NCI-H510A (cell line): ENCODE measurements around the gene MBD3L5.
"Not testable (repeated sequence)": the region's sequence is repeated elsewhere in the genome, so short reads cannot be mapped to it uniquely, and the experiment has no call there.

Source experiments
- DNase-seq: peaks from one replicate; lab custom pipeline; 2025; lab: John Stamatoyannopoulos, UW

Gene MBD3L5

DNA sequence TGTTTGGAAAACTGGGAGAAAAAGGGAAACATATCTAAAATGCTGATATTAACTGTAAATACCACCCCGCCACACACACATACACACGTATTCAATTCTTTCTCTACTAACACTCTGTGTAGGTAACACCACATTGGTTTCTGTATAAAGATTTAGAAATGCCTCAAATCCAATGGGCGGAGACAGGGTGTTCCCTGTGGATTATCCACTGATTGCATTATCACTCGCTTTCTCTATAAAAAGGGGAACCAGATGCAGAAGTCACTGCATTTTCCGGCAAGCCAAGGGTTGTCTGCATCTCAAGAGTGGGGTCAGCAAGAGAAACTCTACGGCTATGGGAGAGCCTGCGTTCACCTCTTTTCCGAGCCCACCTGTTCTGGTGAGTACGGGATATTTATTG lies at the start of gene MBD3L5:
TSS of gene MBD3L5 (plus strand) at position 301 of the 400 bp plus-strand sequence. CDS start at position 335, 34 bp downstream.
- not testable (repeated sequence) for DNase-seq

DNA sequence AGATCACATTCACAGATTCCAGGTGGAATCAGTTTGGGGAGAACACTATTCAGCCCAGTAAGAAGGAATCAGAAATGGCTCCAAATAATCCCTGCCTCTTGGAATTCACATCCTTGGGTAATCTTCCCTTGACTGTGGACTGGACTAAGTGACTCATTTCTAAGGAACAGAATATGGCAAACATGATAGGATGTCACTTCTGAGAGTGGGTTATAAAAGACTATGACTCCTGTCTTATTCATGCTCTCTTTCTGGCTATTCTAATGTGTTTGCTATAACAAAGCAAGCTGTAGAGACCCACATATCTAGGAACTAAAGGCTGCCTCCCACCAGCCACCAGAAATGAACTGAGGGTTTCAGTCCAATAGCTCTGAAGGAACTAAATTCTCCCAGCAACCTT lies 46.9 kb upstream of the MBD3L5 start:
- no peak for DNase-seq

DNA sequence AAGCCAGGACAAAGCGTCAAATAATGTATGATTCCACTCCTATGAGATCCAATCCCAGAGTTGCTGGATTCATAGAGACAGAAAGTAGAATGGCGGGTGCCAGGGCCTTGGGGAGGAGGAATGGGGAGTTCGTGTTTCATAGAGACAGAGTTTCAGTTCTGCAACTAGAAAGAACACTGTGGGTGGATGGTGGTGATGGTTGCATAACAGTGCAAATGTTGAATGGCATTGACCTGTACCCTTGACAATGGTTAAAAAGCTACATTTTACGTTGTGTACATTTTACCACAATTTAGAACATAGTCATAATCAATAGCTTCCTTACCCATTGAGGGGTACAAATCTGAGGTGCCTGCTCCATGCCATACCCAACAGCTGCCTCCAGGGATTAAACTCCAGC lies 42.5 kb upstream of the MBD3L5 start:
- no peak for DNase-seq

DNA sequence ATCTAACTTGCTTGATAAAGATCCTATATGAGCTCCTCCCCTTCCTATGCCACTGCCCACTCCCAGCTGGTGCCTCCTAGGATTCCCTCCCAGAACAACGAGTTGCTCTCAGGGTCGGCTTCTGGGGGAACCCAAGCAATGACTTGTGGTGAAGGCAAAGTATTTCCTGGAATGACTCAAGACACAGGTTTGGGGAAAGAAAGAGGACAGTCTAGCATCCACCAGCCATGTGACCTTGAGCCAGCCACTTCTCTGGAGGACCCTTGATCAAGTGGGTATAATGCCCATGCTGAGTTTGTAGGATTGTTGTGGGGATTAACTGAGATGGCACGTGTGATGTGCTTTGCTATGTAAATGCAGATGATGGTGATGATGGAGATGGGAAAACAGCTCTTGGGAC lies 42.1 kb upstream of the MBD3L5 start:
- no peak for DNase-seq

DNA sequence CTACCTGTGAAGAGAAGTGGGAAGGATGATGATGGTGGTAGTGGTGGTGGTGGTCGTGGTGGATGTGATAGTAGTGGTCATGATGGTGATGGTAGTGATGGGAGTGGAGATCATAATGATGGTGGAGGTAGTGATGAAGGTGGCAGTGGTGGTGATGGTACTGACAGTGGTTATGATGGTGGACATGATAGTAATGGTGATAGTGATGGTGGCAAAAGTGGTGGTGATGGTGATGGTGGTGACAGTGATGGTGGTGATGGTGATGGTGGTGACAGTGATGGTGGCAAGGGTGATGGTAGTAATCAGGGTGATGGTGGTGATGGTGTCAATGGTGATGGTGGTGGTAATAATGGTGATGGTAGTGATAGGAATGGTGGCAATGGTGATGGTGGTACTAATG lies 35.3 kb upstream of the MBD3L5 start:
- no peak for DNase-seq

DNA sequence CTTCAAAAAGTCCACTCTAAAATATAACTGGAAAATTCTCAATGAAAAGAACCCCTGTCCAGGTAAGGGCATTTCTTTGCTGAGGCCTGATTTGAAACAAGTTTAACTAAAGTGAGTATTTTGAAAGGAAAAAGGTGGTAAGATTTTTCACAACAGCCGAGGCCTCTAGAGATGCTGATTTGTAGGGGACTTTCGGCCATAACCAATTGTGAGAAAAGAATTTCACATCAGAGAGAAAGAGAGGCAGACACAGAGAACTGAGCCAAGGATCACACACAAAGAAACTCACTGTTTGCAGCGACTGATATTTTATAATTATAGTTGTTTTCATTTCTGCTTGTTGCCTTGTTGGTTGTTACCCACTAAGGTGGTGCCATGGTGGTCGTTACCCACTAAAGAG lies 33.6 kb upstream of the MBD3L5 start:
- DNase-seq, result no peak

DNA sequence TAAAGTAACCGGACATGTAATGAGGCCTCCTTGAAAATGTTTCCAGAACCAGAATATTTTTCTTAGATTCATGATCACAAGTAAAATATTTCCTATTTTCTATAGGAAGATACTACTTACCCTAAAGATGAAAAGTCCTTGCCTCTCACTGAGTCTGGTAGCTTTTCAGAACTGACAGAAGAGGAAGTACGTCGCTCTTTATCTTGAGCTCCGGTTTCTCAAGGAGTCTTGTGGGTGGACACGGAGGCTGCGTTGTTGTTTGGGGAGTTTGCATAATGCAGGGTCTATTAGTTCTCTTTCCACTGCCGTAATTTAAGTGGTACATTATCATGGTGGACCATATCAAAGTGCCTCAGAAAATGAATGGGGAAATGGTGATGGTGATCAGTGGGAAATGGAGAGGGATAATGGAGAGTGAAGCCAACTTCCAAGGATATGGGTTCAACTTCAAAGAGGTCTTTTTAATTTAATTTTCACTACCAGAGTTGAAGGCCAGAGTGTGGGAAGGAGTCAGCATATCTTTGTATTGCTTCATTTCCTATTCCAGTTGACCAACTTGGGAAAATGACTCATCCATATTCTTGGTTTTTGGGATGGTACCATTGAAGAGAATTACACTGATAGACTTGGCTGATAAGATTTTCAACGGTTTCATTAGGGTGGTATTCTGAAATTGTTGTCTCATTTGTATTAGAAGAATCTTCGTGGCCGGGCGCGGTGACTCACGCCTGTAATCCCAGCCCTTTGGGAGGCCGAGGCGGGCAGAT lies 32.5 kb upstream of the MBD3L5 start:
- no peak for DNase-seq

DNA sequence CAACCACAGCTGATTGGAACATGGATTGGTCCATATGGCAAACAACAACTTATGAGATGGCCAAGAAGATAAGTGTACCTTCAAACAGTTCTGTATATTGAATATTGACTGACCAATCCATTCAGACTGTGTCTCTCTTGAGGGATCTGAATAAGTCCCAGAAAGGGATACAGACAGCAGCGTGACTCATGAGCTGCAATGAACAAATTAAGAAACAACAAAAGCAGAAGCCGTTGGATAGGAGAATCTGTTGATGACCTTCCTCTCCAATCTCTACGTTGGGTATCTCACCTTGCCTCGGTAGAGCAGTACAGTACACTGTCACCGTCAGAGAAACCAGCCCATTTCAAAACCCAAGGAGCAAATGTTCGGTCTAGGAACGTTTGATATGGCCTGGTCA lies 30.4 kb upstream of the MBD3L5 start:
- DNase-seq, result no peak

DNA sequence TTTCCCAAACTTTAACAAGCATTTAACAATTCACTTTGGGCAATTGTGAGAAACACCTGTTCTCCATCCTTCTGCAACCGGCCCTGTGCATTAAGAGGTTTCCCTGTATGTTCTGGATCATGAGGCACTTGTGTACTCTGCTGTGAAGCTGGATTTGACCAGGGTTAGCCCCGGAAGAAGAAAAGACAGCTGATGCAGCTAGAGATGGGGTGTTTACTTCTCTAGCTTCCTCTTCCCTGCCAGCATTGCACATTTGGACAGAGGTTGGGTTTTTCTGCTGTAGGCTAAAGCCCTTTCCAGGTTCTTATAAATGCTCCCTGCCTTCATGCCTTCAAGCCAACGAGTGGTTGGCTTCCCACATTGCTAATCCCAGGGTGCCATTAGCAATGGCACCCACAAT lies 30.0 kb upstream of the MBD3L5 start:
- no peak for DNase-seq

DNA sequence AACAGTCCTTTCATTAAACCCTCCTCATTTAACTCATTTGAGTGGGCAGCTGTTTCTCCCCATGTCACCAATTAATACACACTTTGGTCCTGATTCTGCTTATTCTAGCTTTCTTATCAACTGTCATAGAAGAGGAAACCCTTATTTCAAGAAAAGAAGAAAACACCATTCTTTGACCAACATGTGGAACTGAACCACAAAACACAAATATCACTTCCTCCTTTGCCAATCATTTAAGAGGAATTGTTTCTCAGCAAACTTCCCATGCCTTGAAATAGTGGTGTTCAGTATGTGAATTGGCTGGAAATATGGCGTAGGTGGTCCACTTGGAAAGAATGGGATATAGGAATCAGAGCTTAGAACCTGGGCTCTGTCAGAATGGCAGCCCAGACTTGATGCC lies 29.6 kb upstream of the MBD3L5 start:
- no peak for DNase-seq

DNA sequence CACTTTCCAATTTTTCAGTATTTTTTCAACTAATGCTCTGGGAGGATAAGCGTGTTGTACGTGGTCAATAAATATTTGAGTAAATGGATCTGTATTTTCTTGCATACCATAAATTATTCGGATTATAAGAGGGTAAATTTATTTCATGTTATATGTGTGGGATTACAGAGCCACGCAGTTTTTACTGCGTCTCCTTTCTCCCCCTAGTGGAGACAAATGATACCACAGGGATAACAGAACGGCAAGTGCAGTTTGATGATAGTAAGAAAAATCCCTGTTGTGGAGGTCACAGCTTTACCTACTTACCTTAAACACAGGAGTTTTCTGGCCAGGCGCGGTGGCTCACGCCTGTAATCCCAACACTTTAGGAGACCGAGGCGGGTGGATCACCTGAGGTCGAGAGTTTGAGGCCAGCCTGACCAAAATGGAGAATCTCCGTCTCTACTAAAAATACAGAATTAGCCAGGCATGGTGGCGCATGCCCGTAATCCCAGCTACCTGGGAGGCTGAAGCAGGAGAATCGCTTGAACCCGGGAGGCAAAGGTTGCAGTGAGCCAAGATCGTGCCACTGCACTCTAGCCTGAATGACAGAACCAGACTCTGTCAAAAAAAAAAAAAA lies 26.0 kb upstream of the MBD3L5 start:
- no peak for DNase-seq

DNA sequence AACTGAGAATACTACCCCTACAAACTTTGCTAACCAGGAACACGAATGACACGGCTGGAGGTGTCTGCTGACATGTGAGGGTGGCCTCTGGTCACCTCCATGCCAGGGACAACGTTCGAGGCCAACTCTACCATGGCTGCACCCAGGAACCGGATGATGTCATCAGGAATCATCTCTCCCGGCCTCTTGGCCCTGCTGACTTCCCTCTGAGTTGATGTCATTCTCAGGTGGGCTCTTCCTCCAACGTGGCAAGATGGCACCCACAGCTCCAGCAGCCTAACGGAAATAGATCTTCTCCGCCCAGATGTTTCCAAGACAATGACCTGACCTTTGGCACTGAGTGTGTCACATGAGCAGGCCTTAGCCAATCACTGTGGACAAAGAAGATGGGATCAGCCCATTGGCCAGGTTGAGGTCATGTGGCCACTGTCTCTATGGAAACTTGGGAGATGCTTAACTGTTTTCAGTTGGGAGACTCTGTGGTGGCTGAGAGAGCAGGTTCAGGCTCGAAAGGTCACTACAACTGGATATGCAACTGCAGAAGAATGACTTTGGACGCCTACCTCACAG lies 24.2 kb upstream of the MBD3L5 start:
- no peak for DNase-seq

DNA sequence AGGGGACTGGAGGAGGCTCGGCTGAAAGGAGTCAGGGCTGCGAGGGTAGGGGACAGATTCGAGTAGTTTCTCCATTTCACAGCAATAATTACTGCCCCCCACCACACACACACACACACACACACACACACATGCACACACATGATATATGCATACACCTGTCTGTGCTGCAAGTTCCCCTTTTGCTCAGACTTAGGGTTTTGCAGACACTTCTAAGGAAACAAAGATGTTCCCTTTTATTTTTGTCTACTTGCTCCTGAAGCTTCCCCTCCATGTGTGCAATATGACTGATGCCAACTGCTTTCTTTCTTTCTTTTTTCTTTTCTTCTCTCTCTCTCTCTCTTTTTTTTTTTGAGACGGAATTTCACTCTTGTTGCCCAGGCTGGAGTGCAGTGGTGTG lies 22.5 kb upstream of the MBD3L5 start:
- DNase-seq, result no peak

DNA sequence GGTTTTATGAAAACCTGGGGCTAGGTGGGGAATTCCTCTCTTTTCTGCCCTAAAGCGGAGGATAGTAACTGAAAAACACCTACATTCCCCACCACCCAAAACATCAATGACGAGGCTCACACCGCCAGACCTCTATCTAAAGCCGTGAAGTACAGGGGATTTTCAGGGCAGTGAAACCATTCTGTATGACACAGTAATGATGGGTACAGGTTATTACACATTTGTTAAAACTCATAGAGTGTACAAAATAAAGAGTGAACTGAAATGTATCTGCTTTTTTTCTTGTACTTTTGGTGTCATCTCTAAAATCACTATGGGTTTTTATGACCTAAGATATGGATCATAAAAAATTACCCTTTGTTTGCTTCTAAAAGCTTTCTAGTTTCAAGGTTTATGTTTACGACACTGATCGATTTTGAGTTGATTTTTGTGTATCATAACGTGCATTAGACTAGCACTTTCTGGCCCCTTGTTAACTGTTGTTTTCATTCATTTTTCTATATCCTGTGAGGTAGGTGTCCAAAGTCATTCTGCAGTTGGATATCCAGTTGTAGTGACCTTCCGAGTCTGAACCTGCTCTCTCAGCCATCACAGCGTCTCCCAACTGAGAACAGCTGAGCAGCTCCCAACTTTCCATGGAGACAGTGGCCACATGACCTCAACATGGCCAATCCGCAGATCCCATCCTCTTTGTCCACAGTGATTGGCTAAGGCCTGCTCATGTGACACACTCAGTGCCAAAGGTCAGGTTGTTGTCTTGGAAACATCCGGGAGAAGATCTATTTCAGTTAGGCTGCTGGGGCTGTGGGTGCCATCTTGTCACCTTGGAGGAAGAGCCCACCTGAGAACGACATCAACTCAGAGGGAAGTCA lies 19.4 kb upstream of the MBD3L5 start:
- DNase-seq, result no peak

DNA sequence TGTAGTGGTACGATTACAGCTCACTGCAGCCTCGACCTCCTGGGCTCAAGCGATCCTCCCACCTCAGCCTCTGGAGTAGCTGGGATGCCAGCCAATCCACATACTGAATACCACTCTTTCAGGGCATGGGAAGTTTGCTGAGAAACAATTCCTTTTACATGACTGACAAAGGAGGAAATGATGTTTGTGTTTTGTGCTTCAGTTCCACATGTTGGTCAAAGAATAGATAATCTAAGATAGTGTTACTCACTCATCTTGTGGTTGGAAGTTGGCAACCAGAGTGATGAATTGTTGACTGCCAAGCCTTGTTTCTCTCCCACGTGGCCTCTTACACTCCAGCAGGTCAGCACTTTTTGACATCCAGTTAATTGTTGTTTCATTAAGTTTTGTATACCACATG lies 16.7 kb upstream of the MBD3L5 start:
- no peak for DNase-seq

DNA sequence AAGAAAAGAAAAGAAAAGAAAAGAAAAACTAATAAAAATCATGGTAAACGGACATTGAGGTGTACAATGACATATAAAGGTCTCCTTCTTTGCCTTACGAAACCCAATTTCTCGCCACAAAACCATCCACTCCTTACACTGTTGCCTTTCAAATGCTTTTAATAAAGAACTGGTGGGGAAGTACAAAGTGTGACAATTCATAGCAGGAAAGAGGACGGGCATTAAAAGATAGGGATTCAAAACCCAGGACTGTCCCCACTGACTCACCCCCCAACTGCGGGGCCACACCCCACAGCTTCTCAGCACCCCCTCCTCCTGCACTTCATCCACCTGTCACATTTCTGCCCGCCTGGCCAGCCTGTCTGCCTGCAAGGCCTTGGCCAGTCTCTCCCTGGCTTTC lies 11.6 kb upstream of the MBD3L5 start:
- no peak for DNase-seq

DNA sequence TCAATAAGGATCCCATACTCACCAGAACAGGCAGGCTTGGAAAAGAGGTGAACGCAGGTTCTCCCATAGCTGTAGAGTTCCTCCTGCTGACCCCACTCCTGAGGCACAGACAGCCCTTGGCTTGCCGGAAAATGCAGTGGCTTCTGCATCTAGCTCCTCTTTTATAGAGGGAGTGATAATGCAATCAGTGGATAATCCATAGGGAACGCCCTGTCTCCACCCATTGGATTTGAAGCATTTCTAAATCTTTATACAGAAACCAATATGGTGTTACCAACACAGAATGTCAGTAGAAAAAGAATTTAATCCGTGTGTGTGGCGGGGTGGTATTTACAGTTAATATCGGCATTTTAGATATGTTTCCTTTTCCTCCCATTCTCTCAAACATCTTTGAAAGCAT lies 9.0 kb upstream of the MBD3L5 start, which contains the start of gene MBD3L2B:
TSS of gene MBD3L2B (minus strand) at position 101 of the 400 bp plus-strand sequence. CDS start at position 67, 34 bp downstream.
- not testable (repeated sequence) for DNase-seq

DNA sequence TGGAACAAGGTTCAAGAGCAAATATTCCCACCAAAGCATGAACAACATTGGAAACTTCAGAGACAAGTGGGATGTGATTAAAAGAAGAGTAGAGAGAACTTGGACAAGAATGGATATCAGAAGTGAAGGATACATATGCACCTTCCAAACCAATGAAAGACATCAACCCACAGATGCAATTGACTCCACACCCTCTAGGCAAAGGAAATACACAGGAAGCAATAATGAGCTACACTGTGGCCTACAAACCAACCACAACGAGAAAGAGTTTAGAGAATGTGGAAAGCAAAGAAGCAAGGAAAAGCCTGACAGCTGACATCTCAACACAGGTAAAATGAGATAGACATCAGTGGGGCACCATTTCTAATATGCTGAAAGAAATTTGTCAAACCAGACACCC lies 1.6 kb upstream of the MBD3L5 start:
- not testable (repeated sequence) for DNase-seq

DNA sequence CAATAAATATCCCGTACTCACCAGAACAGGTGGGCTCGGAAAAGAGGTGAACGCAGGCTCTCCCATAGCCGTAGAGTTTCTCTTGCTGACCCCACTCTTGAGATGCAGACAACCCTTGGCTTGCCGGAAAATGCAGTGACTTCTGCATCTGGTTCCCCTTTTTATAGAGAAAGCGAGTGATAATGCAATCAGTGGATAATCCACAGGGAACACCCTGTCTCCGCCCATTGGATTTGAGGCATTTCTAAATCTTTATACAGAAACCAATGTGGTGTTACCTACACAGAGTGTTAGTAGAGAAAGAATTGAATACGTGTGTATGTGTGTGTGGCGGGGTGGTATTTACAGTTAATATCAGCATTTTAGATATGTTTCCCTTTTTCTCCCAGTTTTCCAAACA lies 9.7 kb downstream of the MBD3L5 start, which contains the start of gene MBD3L4:
TSS of gene MBD3L4 (minus strand) at position 101 of the 400 bp plus-strand sequence. CDS start at position 66, 35 bp downstream.
- DNase-seq, result not testable (repeated sequence)

DNA sequence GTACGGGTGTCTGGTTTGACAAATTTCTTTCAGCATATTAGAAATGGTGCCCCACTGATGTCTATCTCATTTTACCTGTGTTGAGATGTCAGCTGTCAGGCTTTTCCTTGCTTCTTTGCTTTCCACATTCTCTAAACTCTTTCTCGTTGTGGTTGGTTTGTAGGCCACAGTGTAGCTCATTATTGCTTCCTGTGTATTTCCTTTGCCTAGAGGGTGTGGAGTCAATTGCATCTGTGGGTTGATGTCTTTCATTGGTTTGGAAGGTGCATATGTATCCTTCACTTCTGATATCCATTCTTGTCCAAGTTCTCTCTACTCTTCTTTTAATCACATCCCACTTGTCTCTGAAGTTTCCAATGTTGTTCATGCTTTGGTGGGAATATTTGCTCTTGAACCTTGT lies 11.2 kb downstream of the MBD3L5 start:
- DNase-seq, result not testable (repeated sequence)

DNA sequence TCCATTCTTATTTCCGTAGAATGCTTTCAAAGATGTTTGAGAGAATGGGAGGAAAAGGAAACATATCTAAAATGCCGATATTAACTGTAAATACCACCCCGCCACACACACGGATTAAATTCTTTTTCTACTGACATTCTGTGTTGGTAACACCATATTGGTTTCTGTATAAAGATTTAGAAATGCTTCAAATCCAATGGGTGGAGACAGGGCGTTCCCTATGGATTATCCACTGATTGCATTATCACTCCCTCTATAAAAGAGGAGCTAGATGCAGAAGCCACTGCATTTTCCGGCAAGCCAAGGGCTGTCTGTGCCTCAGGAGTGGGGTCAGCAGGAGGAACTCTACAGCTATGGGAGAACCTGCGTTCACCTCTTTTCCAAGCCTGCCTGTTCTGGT lies 18.6 kb downstream of the MBD3L5 start, which contains the start of gene MBD3L2:
TSS of gene MBD3L2 (plus strand) at position 301 of the 400 bp plus-strand sequence. CDS start at position 354, 53 bp downstream.
- not testable (repeated sequence) for DNase-seq

DNA sequence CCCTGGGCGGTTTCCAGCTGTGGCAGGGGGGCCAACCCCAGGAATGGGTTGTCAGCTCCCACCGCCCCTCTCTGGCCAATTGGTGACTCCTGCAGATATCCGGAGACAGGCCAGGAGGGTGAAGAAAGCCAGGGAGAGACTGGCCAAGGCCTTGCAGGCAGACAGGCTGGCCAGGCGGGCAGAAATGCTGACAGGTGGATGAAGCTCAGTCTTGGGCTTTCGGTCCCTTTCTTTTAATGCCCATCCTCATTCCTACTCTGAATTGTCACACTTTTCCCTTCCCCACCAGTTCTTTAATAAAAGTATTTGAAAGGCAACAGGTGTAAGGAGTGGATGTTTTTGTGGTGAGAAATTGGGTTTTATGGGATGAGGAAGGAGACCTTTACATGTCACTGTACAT lies 21.0 kb downstream of the MBD3L5 start:
- DNase-seq, result not testable (repeated sequence)
